Stomach smooth muscle (tissue), 2 donors: Measurements from ENCODE around the gene CYTH1.

Source experiments
- H3K27ac ChIP-seq: one replicate; pipeline ENCODE4 v1.7.0; 2013; ENCODE audit warnings: mild to moderate bottlenecking, low read length, inconsistent platforms
- H3K27me3 ChIP-seq, 2 donors: one replicate each; pipeline ENCODE4 v1.7.0; 2013; ENCODE audit warnings: low read length in 2 of 2; ENCODE audit not compliant: insufficient read depth in 2 of 2, control insufficient read depth in 1 of 2
- H3K36me3 ChIP-seq, 2 donors: one replicate each; pipeline ENCODE4 v1.7.0; 2013; ENCODE audit warnings: low read length in 2 of 2; ENCODE audit not compliant: control insufficient read depth in 2 of 2, insufficient read depth in 2 of 2
- H3K4me1 ChIP-seq: one replicate; pipeline ENCODE4 v1.7.0; 2013; ENCODE audit warnings: low read length; ENCODE audit not compliant: control insufficient read depth, insufficient read depth
- H3K4me3 ChIP-seq, 2 donors: one replicate each; pipeline ENCODE4 v1.7.0; 2013; ENCODE audit warnings: low read length in 2 of 2
- H3K9ac ChIP-seq, 2 donors: one replicate each; pipeline ENCODE4 v1.7.0; 2013; ENCODE audit warnings: low read length in 2 of 2, mild to moderate bottlenecking in 1 of 2
- H3K9me3 ChIP-seq, 2 donors: one replicate each; pipeline ENCODE4 v1.7.0; 2013; ENCODE audit warnings: low read length in 2 of 2; ENCODE audit not compliant: control insufficient read depth in 2 of 2
- donor health status: healthy.
- donor health status: Pancreatic carcinoma.

The CYTH1 gene

DNA sequence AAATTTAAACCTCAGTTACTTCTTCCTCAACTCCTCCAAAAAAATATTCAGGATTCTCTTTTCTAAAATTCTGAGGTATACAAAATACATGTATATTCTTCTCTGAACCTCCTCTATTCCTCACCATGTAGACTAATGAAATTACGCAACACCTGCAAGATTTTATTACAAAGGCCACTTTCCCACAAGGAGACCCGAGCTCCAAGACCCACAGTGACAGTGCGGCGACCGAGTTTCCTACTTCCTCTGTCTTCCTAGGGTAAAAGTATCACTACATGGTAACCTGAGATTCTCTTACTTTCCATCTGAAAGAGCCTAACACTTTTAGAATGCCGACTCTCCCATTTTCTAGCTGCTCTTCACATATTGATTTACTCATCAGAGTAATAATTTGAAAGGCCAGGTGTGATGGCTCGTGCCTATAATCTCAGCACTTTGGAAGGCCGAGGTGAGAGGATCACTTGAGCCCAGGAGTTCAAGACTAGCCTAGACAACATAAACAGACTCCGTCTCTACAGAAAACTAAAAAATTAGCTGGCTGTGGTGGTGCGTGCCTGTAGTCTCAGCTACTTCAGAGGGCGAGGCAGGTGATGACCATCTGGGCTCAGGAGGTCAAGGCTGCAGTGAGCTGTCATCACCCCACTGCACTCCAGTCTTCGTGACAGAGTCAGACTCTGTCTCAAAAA lies 35.7 kb downstream of the CYTH1 start:
- Histone ChIP-seq H3K4me3 (no peak overlapping the region), H3K4me1 (peaks cover 27% of the 10 kb centered on the region), H3K27me3 (no peaks in the 10 kb centered on the region), H3K9me3 (no peaks in the 10 kb centered on the region), H3K27ac (peak overlapping the region; percentile 31), H3K9ac (no peak overlapping the region), H3K36me3 (no peaks in the 10 kb centered on the region)

DNA sequence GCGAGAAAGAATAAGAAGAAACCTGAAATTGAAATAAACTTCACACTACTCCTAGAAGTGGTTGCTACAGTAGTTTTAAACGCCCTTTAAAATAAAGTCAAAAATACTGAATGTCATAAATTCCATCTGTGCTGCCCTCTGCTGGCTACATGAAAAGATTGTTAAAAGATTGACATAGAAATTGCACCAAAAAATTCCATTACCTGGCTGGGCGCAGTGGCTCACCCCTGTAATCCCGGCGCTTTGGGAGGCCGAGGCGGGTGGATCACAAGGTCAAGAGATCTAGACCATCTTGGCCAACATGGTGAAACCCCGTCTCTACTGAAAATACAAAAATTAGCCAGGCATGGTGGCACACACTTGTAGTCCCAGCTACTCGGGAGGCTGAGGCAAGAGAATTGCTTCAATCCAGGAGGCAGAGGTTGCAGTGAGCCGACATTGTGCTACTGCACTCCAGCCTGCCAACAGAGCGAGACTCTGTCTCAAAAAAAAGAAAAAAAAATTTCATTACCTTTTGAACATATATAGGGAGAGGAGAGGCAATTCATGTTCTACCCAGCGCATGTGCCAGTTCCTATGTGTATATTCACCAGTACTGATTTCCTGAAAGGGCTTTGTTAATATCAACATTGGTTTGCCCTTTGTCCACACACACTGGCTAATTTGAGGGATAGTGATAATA lies 36.5 kb downstream of the CYTH1 start:
- H3K27ac ChIP-seq = no peak overlapping the region

DNA sequence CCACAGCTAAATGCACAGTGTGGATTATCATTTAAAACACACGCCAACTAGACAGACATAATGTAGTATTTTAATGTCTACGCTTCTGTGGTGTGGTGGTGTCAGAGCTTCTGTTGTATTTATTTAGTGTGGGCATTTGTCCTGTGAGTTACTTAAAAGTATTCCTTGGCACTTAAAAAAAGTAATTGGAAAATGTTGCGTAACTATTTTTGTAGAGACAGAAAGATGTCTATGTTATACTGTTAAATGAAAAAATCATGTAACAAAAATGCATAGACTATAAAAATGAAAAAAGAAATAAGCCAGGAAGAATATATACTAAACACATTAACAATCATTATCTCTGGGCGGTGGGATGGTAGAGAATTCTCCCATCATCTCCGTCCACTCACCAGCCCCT lies 39.2 kb downstream of the CYTH1 start:
- Histone ChIP-seq H3K27me3 (no peaks in the 10 kb centered on the region), H3K9ac (no peak overlapping the region), H3K4me1 (peaks cover 15% of the 10 kb centered on the region), H3K9me3 (no peaks in the 10 kb centered on the region), H3K27ac (no peak overlapping the region), H3K36me3 (no peaks in the 10 kb centered on the region), H3K4me3 (no peak overlapping the region)

More for the DNA sequence above, 36.5 kb downstream of the CYTH1 start:
- Histone ChIP-seq H3K9ac (no peak overlapping the region), H3K4me3 (no peak overlapping the region), H3K9me3 (no peaks in the 10 kb centered on the region), H3K27me3 (no peaks in the 10 kb centered on the region), H3K36me3 (no peaks in the 10 kb centered on the region), H3K4me1 (peaks cover 27% of the 10 kb centered on the region)

DNA sequence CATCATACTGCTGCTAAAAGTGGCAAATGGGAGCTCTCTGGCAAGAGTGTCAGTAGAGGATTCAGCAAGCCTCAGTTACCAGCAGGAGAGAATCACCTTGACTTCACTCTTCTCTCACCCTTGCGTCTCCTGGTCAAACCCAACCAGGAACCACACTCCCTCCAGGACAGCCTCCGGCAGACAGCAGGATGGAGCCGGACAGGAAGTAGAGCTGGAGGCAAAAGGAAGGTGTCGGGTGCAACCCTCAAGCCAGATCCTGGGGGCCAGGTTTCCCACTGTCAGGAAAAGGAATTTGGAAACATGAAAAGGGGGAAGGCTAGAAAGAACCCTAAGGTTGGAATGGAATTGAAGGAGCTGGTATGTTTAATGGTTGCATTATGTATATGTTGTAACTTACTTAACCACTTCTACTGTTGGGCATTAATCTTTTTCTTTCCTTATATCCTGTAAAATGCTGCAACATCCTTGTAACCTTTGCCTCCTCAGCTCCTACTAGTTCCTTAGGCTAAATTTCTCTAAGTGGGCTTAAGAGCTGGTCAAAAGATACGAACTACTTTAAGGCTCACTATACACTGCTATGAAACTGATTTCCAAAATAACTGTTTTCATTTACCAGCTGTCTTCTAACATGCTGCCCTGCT lies 40.3 kb downstream of the CYTH1 start:
- no peak overlapping the region for H3K27ac ChIP-seq
- H3K4me3 ChIP-seq = no peak overlapping the region
- no peaks in the 10 kb centered on the region for H3K9me3 ChIP-seq
- H3K27me3 ChIP-seq = no peaks in the 10 kb centered on the region
- no peak overlapping the region for H3K9ac ChIP-seq
- no peaks in the 10 kb centered on the region for H3K36me3 ChIP-seq
- peaks cover 8% of the 10 kb centered on the region for H3K4me1 ChIP-seq

DNA sequence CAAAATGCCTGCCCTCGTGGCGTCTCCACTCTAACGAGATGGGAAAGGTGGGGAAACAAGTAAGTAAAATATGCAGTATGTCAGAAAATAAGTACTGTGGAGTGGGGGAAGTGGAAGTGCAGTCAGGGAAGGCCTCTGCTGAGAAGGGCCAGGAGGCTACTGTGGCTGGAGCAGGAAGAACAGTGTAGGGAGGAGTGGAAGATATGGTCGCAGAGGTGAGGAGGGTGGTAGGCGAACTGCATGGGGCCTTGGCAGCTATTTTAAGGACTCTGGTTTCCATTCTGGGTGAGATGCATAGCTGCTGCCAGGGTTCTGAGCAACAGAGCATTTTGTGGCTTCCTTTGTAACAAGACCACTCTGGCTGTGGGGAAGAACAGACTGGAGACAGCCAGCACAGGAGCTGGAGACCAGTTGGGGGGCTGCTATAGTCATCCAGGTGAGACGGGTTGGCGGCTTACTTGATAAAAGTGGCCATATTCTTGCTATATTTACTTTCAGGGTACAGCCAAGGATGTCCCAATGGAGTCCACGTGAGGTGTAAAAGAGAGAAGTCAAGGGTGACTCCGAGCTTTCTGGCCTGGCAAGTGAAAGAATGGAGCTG lies 42.6 kb downstream of the CYTH1 start:
- Histone ChIP-seq H3K9ac (no peak overlapping the region), H3K4me1 (peaks cover 12% of the 10 kb centered on the region), H3K27me3 (no peaks in the 10 kb centered on the region), H3K27ac (no peak overlapping the region), H3K36me3 (no peaks in the 10 kb centered on the region), H3K9me3 (no peaks in the 10 kb centered on the region), H3K4me3 (no peak overlapping the region)

DNA sequence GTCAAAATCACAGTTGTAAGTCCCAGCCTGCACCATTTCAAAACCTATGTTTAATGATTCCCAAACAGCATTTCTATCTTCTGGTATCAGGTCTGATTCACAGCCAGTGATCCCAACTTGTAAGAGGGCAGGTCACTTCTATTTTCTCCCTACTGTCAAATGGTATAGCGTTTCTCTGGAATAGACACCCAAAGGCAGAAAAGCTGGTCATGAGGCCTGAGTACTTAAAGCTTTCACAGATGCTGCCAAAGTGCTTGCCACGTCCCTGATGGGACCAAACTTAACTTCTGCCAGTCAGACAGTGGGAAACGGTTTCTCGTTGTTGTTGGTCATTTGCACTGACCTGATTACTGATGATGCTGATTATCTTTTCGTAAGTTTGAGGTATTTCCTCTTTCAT lies 43.4 kb downstream of the CYTH1 start:
- Histone ChIP-seq H3K27me3 (no peaks in the 10 kb centered on the region), H3K9me3 (no peaks in the 10 kb centered on the region), H3K36me3 (no peaks in the 10 kb centered on the region), H3K27ac (no peak overlapping the region), H3K4me3 (no peak overlapping the region), H3K4me1 (peaks cover 14% of the 10 kb centered on the region), H3K9ac (no peak overlapping the region)

DNA sequence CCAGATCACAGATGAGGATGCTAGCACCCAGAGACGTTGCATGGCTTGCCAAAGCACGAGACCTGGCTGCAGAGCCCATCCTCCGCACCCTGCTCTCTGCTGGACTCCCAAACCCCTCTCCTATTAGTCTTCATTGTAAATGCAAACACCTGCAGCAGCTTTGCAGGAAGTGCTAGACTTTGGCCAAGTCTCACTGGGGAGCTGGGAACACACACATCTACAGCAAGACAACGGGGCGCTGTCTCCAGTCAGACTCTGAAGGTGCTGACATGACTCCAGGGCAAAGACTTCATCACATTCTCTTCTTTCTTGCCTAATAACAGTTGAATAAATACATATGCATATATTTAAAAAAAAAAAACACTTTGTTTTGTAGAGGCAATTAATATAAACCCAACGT lies 43.8 kb downstream of the CYTH1 start:
- Histone ChIP-seq H3K4me1 (peaks cover 18% of the 10 kb centered on the region), H3K9me3 (no peaks in the 10 kb centered on the region)

DNA sequence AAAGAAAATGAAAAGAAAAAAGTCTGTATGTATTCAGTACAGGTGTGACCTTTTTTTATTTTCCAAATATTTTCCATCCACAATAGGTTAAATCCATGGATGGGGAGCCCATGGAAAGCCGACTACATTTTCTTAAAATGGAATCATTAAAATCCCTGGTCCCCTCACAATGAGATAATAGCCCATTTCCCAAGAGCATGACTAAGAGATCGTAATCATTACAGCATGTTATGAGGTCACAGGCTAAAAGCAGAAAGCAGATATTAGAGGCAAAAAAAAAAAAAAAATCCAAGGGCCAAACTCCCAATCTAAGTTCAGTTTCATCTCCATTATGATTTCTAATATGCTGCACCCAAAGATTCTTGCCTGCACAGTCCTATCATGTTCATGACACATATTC lies 44.7 kb downstream of the CYTH1 start:
- Histone ChIP-seq H3K27me3 (no peaks in the 10 kb centered on the region), H3K4me1 (peaks cover 20% of the 10 kb centered on the region), H3K4me3 (no peak overlapping the region), H3K9ac (no peak overlapping the region), H3K27ac (no peak overlapping the region), H3K36me3 (no peaks in the 10 kb centered on the region), H3K9me3 (no peaks in the 10 kb centered on the region)

More for the DNA sequence above, 43.8 kb downstream of the CYTH1 start:
- no peaks in the 10 kb centered on the region for H3K27me3 ChIP-seq
- no peak overlapping the region for H3K4me3 ChIP-seq
- no peak overlapping the region for H3K27ac ChIP-seq
- no peak overlapping the region for H3K9ac ChIP-seq
- no peaks in the 10 kb centered on the region for H3K36me3 ChIP-seq

DNA sequence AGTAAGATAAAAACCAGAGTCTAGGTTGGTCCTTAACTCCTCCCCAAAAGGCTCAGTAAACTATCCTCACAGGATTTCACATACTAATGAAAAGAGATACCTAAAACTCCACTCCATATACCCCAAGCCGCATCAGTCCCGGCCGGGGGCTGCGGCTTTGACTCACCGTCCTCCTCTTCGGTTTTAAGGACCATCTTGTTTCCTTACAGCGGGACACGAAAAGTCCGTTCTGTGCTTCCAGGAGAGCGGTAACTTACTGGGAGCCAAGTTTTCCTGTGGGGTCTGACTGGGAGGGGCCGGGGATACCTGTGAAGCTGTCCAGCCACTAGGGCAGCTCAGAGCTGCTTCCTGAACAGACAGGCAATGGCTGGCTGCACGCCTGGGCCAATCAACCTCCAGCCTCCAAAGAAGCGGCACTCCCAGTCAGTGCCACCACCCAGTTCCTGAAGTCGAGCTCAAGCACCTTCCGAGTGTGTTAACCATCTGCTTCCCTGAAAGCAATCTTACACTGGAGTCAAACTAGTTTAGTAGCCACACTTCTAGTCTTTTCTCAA lies 45.5 kb downstream of the CYTH1 start:
- Histone ChIP-seq H3K4me1 (peaks cover 20% of the 10 kb centered on the region), H3K27ac (peak overlapping the region; percentile 60), H3K9me3 (no peaks in the 10 kb centered on the region), H3K9ac (peak overlapping the region; percentile 24 to 68), H3K36me3 (no peaks in the 10 kb centered on the region), H3K4me3 (peak overlapping the region; percentile 74 to 78), H3K27me3 (no peaks in the 10 kb centered on the region)

DNA sequence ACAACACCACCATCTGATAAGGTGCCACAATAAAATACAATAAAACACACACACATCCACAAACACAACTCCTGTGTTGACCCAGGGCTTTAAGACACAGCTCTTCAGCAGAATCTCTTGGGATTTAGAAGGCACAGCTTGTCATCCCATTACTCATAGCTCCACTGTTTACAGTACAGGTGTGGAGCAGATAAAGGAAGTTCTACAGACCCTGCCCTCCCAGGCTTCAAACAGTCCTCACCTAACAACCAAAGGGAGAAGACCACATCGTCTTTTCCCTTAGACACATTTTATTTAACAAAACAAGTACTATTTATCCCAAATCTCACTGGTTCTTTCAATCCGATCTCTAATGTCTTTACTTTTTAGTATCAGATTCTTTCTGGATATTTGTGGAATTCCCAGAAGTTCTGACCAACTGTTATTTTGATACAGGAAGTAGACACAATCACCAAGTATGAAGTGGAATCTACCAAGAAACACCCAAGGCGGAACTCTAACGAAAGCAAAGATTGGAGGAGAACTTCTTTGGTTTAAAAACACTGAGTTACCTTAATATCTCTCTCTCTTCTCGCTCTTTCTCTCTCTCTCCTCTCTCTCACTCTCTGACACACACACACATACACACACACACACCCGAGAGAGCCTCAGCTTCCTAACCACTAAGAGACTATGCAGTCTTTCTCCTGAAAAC lies 46.1 kb downstream of the CYTH1 start:
- Histone ChIP-seq H3K9ac (peak overlapping the region; percentile 24 to 68), H3K27ac (peak overlapping the region; percentile 60), H3K27me3 (no peaks in the 10 kb centered on the region), H3K4me1 (peaks cover 20% of the 10 kb centered on the region), H3K36me3 (no peaks in the 10 kb centered on the region), H3K9me3 (no peaks in the 10 kb centered on the region), H3K4me3 (peak overlapping the region; percentile 74 to 78)
